Stomach (tissue), 9 donors: ENCODE results near the gene DHRS13. TPM values are rescaled to one million over a fixed set of nuclear protein-coding genes. Genes with fewer than 3 reads are reported as not detected.

Experiments
- DNase-seq, 2 donors: peaks; one replicate each; pipeline versions ENCODE4 v3.0.0 to v3.0.0-alpha.2; 2013 to 2019
- H3K27ac ChIP-seq, 5 donors: fragments of 200-600 bp in 4 of 5; sonication (generic) in 4 of 5; one replicate each; pipeline ENCODE4 v1.5.1; 2013 to 2019; ENCODE audit warnings: mild to moderate bottlenecking in 1 of 5, moderate library complexity in 1 of 5
- H3K27me3 ChIP-seq, 3 donors: fragments of 200-600 bp; sonication (generic); one replicate each; pipeline ENCODE4 v1.5.1; 2017 to 2019; ENCODE audit warnings: mixed run types in 1 of 3
- H3K36me3 ChIP-seq, 4 donors: fragments of 200-600 bp; sonication (generic); 1 replicate in 3 of 4; 2 replicates in 1 of 4; pipeline ENCODE4 v1.5.1; 2016 to 2019
- H3K4me1 ChIP-seq, 4 donors: fragments of 200-600 bp; sonication (generic); one replicate each; pipeline ENCODE4 v1.5.1; 2016 to 2019
- H3K4me3 ChIP-seq, 4 donors: fragments of 200-600 bp; sonication (generic) in 3 of 4; one replicate each; pipeline ENCODE4 v1.5.1; 2016 to 2019; ENCODE audit warnings: mild to moderate bottlenecking in 1 of 4
- H3K9me3 ChIP-seq, 4 donors: fragments of 200-600 bp; sonication (generic); one replicate each; pipeline ENCODE4 v1.5.1; 2016 to 2019
- CTCF ChIP-seq, 7 experiments: fragments of 450-650 bp in 4 of 7; fragments of 200-600 bp in 3 of 7; sonication (generic) in 3 of 7; IDR thresholded peaks; one replicate each; pipeline ENCODE4 v1.5.1; 2016 to 2019; ENCODE audit warnings: antibody characterized with exemption in 7 of 7, control low read depth in 2 of 7, mild to moderate bottlenecking in 1 of 7
- EP300 ChIP-seq: sonication (generic); formaldehyde crosslinking; IDR thresholded peaks from one replicate; pipeline ENCODE4 v1.6.1; 2017; ENCODE audit warnings: antibody characterized with exemption
- POLR2A ChIP-seq, 4 donors: fragments of 450-650 bp; IDR thresholded peaks; one replicate each; pipeline ENCODE4 v1.6.1; 2016; ENCODE audit warnings: antibody characterized with exemption in 4 of 4, control low read depth in 2 of 4, mild to moderate bottlenecking in 1 of 4, moderate library complexity in 1 of 4
- POLR2AphosphoS5 ChIP-seq, 3 donors: sonication (generic); formaldehyde crosslinking; IDR thresholded peaks; one replicate each; pipeline ENCODE4 v1.6.1; 2016; ENCODE audit warnings: antibody characterized with exemption in 3 of 3
- WGBS, 5 donors: extraction: QIAGEN DNeasy Blood & Tissue Kit in 3 of 5; methylation state at CpG; one replicate each; pipeline versions ENCODE4 v1.1.5 to v1.1.7; 2013 to 2018; 5-methylcytosine and 5-hydroxymethylcytosine counted together
- intact Hi-C: fragments of 100-400 bp; cut with DNase I; formaldehyde crosslinking; loops from one replicate; pipeline ENCODE4 v1.15.1; 2023; ENCODE audit warnings: low total_unique reads
- polyA plus RNA-seq, 3 donors: library from polyadenylated mRNA; stranded (reverse); fragments of 200-250 nt; gene quantifications; one replicate each; pipeline ENCODE4 v1.2.3, GENCODE V29; 2013
- total RNA-seq, 5 donors: library from RNA; depleted of rRNA; stranded (reverse); fragments of >200 nt; gene quantifications; one replicate each; pipeline versions ENCODE4 v1.1.0 to v1.2.3, GENCODE V29; 2014 to 2016
- donor health status: healthy with polysubstance abuse.
- donor health status: Bipolar disorder and iron deficiency.
- donor health status: healthy.

The DHRS13 gene
- total and polyA plus RNA-seq, 8 donors, result 4.4 to 33.5 (median 8.3) TPM; not detected in 1

GRCh38 chr17:28910534-28910933, 7.7 kb upstream of the DHRS13 start:
- no peaks in the 10 kb centered on the region for H3K27me3 ChIP-seq
- H3K9me3 ChIP-seq, result no peaks in the 10 kb centered on the region
- DNase-seq, result no peak
- WGBS, 5 donors, result 83 to 97% (median 87%) methylated on average over 1 of the region's 1 CpG
- no peak overlapping the region for H3K27ac ChIP-seq
- no peak for TF ChIP-seq POLR2AphosphoS5 (IDR thresholded peaks at IDR 0.05)
- TF ChIP-seq EP300, result no peak
- no peak for TF ChIP-seq POLR2A (IDR thresholded peaks at IDR 0.05)
- TF ChIP-seq CTCF (IDR thresholded peaks at IDR 0.05), result no peak
- H3K4me1 ChIP-seq, result peaks cover 24 to 52% (median 37%) of the 10 kb centered on the region in 4 donors
- peaks cover 86 to 100% (median 100%) of the 10 kb centered on the region in 4 donors for H3K36me3 ChIP-seq
- intact Hi-C loops, result no loop called here
- no peak overlapping the region for H3K4me3 ChIP-seq

DNA sequence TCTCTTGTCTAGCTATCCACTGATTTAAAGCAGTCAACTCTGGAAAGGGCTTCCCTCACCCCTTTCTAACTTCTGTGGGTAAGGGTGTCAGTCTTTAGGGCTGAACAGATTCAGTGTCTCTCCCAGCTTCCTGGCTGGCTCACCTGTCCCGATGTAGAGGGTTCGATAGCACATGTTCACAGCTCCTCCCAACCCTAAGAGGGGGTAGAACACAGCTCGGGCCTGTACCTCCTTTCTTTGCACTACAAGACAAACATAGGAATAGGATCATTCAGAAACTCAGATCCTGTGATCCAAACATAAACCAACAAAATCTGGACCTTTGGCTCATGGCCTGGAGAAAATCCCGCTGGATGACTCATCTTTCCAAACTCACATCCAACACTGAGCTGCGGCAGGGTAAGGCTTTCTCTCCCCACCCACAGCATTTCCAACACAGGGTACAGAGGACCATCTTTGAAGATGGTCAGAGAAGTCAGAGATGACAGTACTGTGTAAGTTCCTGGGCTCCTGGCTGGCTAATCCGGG, 5.8 kb upstream of the DHRS13 start:
- WGBS, 5 donors, result 30 to 51% (median 46%) methylated on average over 6 of the region's 6 CpGs
- Histone ChIP-seq H3K36me3 (peaks cover 71 to 84% (median 82%) of the 10 kb centered on the region in 4 donors), H3K4me3 (no peak overlapping the region), H3K4me1 (peaks cover 27 to 62% (median 41%) of the 10 kb centered on the region in 4 donors), H3K27me3 (no peaks in the 10 kb centered on the region), H3K9me3 (no peaks in the 10 kb centered on the region), H3K27ac (peak overlapping the region; percentile 46 to 83 (median 75))
- intact Hi-C loops, result no loop called here
- TF ChIP-seq POLR2AphosphoS5 (IDR thresholded peaks at IDR 0.05) (peak in 1 of 3 donors; percentile 56), CTCF (IDR thresholded peaks at IDR 0.05) (no peak), POLR2A (IDR thresholded peaks at IDR 0.05) (no peak)
- peak in 1 of 2 donors; percentile 71 for DNase-seq

DNA sequence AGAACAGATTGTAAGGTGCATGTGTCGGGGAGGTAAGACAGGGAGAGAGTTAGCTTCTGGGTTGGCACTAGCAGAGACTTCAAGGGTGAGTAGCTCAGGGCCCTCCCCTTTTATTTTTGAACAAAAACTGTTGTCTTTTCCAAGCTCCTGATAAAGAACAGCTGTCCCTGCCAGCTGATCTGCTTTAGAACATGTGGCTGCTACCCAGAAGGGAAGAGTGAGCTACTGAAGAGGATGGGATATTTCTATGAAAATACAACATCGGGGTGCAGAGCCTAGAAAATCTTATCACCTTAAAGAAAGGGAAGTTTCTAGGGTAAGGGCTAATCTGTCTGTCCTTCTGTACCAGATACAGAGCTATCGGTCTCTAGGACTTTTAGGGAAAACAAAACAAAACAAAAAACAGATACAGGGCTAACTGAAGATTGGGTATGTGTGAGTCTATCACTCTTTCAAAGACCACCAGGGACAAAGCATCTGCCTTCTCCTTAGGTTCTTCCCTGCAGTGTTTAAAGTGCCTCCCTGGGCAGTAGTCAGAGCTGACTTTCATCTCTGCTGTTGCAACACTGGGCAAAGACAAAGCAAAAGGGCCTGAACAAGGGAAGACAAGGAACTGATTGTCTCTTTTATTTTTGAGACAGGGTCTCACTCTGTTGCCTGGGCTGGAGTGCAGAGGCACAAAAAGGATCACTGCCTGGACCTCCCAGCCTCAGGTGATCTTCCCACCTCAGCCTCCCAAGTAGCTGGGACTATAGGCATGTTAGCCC, 5.0 kb upstream of the DHRS13 start:
- Histone ChIP-seq H3K36me3 (peaks cover 63 to 76% (median 74%) of the 10 kb centered on the region in 4 donors), H3K27ac (peak overlapping the region in 4 of 5 donors; percentile 74 to 83 (median 78))
- DNase-seq, result peak in 1 of 2 donors; percentile 60

More for the DNA sequence above, 5.0 kb upstream of the DHRS13 start:
- intact Hi-C loops, result no loop called here
- WGBS, 5 donors, result 61 to 77% (median 71%) methylated on average over 3 of the region's 3 CpGs
- no peak for TF ChIP-seq POLR2A (IDR thresholded peaks at IDR 0.05)
- TF ChIP-seq EP300, result no peak
- TF ChIP-seq POLR2AphosphoS5 (IDR thresholded peaks at IDR 0.05), result no peak
- no peak for TF ChIP-seq CTCF (IDR thresholded peaks at IDR 0.05)
- peaks cover 31 to 66% (median 47%) of the 10 kb centered on the region in 4 donors for H3K4me1 ChIP-seq
- no peaks in the 10 kb centered on the region for H3K9me3 ChIP-seq
- H3K4me3 ChIP-seq, result no peak overlapping the region
- H3K27me3 ChIP-seq, result no peaks in the 10 kb centered on the region
